Erythroblast (primary cell): Measurements from ENCODE around the gene FMNL3.

Experiments
- GATA1 ChIP-seq: IDR thresholded peaks from 2 replicates; pipeline ENCODE4 v1.6.1; 2011; ENCODE audit warnings: low read depth, mild to moderate bottlenecking, control low read depth, low read length, moderate library complexity
- POLR2A ChIP-seq: IDR thresholded peaks from 2 replicates; pipeline ENCODE4 v1.6.1; 2011; ENCODE audit warnings: mild to moderate bottlenecking, low read length

GRCh38 chr12:49741882-49742620, 34.8 kb upstream of the FMNL3 start:
- TF ChIP-seq POLR2A, result no peak
- TF ChIP-seq GATA1, result no peak
